ENCODE measurements around the gene PPIF.
A peak's percentile ranks its signal among the peaks of the same experiment; 100 is the strongest.

PPIF gene

DNA sequence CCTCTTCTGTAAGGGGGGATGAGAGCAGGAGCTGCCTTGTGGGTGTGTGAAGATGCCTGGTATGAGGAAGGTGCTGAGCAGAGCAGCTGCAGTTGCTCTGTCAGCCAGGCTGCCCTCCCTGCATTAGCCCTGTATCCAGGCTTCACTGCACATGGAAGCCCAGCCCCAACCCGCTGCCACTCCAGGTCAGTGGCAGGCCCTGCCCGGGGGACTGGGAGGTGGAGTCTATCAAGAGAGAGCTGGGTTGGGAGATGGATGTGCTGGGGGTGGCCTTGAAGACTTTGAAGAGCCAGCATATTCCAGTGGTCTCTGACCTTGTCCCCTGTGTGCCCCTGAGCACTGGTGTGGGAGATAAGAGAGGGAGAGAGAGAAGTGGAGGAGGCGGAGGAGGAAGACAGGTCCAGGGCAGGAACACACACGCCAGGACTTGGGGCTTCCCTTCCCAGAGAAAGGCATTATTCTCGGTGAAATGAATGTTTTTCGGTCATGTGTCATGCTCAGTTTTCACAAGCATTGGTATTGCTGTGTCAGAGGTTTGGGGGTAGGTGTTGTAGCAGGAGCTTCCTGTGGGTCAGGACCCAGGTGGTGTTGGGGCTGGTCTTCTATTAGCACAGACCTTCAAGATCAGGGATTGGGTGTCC lies 2.6 kb downstream of the PPIF start:
- no peak for DNase-seq

DNA sequence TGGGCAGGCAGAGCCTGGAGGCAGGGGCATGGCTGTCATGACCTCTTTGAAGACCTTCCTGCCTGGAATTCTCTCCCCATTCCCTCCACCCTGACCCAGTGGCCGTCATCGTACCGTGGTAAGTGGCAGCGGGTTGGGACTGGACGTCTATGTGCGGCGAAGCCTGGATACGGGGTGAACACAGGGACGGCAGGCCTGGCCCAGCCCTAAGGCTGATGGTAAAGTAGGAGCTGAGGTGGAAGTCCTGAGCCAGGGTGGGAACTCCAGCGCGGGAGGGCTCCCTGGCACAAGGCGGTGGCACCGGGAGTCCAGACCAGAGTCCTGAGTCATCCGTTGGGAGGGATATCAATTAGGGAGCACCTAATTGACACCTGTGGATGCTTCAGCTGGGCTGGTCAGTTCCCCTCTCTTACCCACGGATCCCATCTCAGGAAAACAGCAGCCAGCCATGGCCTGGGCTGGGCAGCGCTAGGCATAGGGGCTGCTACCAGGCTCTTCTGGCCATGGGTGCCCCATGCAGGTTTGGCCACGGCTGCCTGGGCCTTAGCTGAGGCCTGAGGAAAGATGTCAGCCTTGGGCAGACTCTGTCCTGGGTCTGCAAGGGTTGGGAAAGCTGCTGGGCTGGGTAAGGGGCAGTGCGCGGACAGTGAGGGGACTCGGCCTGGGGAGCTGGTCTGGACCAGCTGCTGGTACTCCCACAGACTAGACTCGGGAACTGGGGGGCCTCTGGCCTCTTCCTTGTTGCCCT lies 3.3 kb downstream of the PPIF start:
- no peak for DNase-seq

DNA sequence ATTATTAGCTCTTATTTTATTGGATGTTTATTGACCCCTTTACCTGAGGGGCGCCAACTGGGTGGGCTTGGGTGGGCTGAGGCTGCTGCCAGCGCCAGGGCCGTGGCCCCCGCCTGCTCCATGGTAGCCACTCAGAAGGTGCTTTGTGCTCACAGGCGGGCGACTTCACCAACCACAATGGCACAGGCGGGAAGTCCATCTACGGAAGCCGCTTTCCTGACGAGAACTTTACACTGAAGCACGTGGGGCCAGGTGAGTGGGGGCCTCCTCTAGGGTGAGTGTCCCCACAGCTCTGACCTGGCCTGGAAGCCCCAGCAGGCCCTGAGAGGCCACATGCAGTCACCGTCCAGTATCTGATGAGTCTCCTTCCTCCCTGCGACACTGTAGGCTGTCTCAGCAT lies 4.1 kb downstream of the PPIF start:
- DNase-seq = no peak

DNA sequence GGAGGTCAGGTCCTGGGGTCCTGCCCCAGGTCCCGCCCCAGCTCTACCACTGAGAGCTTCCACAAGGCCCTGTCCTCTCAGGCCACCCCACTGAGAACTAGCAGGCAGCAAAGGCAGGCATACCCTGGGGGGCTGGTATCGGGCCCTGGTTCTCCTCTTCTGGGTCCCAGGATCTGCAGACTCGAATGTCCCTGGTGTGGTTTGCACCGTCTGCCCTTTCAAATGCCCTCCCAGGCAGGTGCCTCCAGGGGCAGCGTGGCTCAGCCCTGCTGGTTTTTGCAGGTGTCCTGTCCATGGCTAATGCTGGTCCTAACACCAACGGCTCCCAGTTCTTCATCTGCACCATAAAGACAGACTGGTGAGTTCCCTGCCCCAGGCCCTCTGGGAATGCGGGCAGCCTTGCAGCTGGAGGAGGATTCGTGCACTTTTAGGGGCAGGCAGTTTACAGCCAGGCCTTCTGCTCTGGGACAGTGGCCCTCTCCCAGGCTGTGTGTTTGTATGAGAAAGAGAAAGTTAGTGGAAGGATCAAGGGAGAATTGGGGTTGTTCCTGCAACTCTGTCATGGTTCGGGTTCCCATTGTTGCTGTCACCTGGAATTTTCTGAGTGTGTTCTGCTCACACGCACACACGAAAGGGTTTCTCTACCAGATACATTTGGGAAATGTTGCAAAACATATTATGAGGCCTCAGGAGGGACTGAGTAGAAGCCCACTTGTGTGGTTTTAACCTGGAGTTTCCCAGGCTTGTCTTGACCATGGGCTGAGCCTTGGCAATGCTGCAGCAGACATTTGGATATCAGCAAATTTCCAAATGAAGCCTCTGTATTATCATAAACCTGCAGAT lies 5.0 kb downstream of the PPIF start:
- DNase-seq = no peak

DNA sequence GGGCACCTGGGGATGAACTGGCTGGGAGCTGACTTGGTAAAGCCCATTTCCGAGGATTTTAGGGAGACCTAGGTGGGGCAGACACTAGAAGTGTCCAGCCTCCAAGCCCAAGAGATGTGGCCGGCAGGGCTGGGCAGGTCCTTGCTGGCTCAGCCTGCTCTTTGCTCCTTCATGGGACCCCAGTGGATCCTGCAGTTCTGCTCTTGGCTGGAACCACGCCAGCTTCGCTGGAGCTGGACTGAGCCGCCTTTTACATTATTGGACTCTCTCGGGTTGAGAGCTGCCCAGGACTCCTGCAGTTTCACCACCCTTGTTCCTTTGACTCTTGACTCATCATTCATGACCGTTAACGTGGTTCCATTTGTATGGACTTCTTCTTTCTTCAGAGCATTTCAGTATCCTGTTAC lies 5.7 kb downstream of the PPIF start:
- no peak for DNase-seq

DNA sequence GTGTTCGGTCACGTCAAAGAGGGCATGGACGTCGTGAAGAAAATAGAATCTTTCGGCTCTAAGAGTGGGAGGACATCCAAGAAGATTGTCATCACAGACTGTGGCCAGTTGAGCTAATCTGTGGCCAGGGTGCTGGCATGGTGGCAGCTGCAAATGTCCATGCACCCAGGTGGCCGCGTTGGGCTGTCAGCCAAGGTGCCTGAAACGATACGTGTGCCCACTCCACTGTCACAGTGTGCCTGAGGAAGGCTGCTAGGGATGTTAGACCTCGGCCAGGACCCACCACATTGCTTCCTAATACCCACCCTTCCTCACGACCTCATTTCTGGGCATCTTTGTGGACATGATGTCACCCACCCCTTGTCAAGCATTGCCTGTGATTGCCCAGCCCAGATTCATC lies 6.5 kb downstream of the PPIF start:
- no peak for DNase-seq

DNA sequence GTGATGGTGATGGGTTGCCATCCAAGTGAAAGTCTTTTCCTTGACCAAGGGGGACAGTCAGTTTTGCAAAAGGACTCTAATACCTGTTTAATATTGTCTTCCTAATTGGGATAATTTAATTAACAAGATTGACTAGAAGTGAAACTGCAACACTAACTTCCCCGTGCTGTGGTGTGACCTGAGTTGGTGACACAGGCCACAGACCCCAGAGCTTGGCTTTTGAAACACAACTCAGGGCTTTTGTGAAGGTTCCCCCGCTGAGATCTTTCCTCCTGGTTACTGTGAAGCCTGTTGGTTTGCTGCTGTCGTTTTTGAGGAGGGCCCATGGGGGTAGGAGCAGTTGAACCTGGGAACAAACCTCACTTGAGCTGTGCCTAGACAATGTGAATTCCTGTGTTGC lies 6.9 kb downstream of the PPIF start:
- DNase-seq = no peak

DNA sequence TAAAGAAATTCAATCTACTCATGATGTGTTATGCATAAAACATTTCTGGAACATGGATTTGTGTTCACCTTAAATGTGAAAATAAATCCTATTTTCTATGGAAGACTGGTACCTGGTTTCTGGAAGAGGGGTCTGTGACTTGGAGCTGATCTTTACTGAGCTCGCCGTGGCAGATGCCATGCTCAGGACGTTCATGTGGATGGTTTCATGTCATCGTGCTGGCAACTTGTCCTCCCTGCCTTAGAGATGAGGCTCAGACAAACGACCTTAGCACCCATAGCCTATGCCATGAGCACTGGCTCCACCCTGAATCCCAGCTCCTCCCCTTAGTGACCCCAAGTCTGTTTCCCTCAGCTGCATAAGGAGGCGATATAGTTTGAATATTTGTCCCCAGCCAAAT lies 7.3 kb downstream of the PPIF start:
- DNase-seq = no peak

DNA sequence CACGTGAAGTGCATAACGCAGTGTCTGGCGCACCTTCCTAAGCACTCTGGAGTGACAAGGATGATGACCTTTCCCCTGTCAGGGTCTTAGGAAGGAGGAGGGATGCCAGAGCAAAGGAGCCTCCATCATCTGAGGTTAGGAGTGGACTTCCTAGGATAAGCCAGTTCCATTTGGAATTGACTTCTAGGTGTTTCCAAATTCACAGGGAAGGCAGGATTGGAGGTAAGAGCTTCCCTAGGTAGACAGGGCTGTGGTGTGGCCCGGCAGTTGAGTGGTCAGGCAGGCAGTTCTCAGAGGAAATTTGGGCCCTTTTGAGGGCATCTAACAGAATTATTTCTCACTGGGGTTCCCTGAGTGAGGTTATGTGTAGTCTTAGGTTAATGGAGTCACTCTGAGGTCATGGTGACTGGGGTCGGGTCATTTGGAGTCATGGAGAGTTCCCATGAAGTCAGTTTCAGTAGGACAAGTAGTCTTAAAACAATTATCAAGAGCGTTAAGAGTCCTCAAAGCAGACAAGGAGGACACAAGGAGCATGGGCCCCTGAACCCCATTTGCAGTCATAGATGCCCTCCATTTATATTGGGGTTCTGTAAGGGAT lies 8.2 kb downstream of the PPIF start:
- DNase-seq = no peak

DNA sequence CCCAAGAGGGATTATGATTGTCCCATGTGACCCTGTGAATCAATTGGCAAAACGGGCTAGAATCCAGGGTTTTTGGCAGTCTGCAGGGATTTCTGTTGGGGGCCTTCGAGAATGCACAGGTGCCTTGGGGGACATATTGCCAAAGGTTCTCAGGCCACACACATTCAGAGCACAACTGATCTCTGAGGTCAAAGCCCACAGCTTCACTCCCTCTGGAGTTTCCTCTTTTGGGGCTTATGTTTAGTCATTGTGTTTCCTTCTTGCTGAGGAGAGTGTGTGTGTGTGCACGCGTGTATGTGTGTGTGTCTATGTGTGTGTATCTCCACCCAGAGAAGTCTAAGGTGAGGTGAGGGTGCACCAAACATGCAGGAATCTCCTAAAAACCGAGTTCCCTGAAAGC lies 8.8 kb downstream of the PPIF start:
- no peak for DNase-seq

DNA sequence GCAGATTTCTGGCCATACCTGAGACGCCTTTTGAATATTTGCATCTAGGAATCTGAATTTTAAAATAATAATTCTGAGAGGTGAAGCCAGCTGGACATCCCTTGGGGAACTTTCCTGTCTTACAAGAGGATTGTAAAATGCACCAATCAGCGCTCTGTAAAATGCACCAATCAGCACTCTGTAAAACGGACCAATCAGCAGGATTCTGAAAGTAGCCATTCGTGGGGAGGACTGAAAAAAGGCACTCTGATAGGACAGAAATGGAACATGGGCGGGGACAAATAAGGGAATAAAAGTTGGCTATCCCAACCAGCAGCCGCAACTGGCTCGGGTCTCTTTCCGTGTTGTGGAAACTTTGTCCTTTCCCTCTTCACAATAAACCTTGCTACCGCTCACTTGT lies 9.9 kb downstream of the PPIF start:
- no peak for DNase-seq

DNA sequence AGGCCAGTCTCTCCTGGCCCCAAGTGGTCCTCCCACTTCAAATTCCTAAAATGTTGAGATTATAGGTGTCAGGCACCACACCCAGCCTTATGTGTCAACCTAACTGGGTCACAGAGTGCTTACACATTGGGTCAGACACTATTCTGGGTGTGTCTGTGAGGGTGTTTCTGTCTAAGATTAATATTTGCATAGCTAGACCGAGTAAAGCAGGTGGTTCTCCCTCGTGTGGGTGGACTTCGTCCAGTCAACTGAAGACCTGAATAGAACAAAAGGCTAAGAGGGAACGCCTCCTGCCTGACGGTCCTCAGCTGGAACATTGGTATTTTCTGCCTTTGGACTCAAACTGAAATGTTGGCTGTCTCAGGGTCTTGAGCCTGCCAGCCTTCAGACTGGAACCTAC lies 11.5 kb downstream of the PPIF start:
- no peak for DNase-seq

DNA sequence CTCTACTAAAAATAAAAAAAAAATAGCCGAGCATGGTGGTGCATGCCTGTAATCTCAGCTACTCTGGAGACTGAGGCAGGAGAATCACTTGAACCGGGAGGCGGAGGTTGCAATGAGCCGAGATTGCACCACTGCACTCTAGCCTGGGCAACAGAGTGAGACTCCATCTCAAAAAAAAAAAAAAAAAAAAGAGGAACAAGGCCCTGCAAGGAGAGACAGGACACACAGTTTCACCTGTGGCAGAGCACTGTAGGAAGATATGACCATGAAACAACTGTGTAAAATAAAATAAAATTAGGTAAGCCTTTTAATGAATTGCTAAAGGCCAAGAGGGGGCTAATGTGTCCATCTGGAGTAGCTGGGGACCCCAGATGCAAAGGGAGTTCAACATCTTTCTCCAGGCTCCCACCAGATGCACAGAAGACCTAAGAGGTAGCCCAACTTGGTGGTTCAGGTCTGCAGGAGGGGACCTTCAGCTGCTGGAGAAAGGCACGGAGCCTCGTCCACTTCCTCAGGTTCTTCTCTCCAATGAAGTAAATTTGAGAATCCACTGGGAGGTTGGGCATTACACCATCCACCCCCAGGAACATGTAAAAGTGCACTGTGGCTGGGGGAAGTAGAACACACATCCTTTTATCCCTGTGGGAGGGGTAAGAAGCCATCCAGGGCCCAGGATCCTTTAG lies 12.7 kb downstream of the PPIF start:
- no peak for DNase-seq

DNA sequence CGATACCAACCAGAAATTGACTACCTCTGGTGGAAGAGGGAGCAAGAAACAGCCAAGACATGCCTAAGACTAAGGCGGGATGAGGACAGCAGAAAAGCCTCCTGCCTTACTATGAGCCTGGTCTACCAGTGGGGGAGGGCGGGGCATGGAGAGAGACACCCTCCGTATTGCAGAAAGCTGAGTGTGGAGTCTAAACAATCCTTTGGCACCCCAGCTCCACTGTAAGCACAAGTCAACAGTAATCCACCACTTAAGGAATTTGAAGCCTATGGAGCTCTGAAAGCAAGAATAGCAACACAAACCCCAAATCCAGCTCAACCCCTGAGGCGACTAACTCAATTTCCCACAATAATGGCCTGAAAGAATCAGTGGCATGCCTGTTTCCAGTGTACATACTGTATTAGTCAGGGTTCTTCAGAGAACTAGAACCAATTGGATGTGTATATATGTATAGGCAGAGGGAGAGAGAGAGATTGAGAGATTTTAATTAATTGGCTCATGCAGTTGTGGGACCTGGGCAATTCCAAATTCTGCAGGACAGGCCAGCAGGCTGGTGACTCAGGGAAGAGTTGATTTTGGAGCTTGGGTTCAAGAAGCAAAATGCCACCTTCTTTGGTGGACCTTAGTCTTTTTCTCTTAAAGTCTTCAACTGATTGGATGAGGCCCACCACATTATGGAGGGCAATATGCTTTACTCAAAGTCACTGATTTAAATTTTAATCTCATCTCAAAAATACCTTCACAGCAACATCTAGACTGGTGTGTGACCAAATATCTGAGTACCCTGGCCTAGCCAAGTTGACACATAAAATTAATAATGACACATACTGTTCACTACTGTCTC lies 13.5 kb downstream of the PPIF start:
- no peak for DNase-seq

DNA sequence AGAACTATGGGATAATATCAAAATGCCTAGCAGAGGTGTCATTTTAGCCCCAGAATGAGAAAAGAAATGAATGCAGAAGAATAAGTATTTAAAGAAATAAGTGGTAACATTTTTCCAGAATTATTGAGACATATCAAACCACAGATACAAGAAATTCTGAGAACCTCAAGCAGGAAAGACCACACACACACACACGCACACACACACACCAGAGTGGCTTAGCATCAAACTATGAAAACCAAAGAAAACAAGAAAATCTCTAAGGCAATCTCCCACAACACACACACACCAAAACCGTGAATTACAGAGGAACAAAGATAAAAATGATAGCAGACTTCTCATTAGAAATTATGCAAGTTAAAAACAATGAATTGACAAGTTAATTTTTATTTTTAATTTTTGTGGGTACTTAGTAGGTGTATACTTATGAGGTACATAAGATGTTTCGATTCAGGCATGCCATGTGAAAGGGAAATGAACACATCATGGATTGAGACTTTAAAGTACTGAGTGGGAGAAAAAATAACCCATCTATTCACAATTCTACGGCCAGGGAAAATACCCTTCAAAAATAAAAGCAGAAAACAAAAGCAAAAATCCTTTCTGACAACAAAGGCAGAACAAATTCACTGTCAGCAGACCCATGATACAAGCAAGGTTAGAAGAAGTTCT lies 14.6 kb downstream of the PPIF start:
- no peak for DNase-seq

DNA sequence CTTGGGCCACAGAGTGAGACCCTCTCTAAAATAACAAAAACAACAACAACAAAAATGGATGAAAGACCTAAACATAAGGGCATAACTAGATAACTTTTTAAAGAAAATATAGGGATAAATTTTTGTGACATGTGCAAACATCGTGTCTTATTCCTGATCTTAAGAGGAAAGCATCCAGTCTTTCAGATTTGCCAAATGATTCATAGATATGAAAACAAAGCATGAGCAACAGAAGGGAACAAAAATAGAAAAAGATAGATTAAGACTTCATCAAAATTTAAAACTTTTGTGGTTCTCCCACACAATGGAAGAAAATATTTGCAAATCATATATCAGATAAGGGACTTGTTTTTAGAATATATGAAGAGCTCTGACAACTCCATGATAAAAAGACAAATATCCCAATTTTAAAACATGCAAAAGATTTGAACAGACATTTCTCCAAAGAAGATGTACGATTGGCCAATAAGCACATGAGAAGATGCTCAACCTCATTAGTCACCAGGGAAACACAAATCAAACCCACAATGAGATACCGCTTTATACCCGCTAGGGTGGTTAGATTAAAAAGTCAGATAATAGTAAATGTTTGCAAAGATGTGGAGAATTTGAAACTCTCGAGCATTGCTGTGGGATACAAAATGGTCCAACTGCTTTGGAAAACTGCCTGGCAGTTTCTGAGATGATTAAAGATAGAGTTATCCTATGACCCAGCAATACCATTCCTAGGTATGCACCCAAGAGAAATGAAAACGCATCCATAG lies 20.3 kb downstream of the PPIF start:
- no peak for DNase-seq

DNA sequence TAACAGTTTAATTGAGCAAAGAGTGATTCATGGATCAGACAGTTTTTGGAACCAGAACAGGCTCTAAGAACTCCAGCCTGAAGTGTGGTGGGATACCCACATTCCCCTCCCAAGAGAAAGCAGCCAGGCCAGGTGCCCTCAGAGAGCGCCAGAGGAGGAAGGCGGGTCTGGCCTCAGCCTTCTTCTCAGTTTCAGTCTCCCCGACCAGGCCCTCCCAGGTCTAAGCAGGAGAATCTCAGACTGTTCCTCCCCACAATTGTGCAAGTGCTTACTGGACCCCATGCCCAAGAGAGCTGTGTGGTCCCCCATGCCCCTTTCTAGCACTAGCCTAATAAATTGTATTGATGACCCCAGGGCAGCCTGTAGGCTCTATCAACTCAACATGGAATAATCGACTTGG lies 25.6 kb downstream of the PPIF start:
- no peak for DNase-seq

DNA sequence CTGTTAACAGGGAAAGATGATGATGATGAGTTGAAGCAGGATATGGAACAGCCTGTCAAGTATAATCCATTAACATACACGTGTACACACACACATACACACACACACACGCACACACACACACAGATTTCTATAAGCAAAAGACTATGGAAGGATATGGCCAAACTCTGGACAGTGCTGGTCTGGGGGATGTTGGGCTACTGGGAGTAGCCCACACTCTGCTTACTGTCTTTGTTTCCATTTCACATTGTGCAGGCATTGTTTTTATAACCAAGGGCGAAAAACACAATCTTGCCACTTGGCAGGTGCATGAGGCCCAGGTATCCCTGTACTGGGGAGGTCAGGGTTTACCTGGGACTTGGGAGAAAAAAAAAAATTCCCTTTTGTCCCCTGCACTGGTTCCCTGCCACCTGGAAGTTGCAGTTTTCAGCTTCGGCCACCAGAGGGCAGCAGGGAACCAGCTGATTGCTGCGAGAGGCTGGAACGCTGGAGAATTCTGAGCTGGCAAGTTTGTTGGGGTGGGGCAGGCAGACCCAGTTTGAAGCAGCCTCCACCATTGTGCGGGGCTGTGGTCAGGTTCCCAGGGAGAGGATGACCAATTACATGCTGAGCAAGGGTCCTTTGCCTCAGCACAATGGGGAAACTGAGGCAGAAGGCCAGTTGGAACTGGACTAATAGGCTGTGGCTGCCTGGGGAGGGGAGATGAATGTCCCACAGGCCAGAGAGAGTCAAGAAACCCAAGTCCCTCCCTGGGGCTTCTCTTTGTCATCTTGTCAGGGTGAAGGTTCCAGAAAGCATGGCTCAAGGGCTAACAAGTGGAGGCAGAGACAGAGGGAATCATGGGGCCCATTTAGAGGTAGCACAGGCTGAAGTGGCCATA lies 27.3 kb downstream of the PPIF start:
- peak; percentile 25 for DNase-seq

DNA sequence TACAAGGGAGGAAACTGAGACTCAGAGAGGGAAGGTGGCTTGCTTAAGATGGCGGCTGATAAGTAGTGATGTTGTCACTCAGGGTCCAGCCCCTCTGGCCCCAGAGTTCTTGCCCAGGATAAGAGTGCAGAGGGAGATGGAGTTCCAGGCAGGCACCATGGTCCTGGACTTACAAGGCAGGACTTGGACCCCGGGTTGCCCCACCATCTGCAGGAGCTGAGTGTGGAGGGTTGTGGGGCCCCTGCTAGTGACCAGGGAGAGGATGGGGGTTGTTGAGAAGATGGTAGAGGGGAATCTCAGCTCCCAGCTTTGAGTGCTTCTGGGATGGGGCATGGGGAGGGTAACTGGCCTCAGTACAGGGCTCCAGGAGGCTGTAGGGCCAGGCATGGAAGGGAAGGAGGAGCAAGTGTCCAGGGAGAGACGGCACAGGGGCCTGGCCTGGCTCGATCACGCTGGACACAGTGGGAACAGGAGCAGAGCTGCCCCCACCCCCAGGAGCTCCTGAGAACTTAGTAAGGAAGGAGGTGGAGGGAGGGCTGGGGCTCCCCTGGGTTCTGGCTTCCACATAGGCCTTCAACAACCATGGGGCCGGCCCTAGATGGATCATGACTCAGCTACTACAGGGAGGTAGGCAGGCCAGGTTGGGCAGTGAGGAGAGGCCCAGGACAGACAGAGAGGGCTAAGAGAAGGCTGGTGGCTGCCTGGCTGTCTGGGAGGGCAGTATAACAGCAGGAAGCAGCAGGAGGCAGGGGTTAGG lies 28.2 kb downstream of the PPIF start:
- DNase-seq = no peak

Measured in NCI-H1092 (cell line).